ENCODE measurements around the gene C1orf185.
"Not testable (repeated sequence)": the region's sequence is repeated elsewhere in the genome, so short reads cannot be mapped to it uniquely, and the experiment has no call there.

C1orf185 gene

DNA sequence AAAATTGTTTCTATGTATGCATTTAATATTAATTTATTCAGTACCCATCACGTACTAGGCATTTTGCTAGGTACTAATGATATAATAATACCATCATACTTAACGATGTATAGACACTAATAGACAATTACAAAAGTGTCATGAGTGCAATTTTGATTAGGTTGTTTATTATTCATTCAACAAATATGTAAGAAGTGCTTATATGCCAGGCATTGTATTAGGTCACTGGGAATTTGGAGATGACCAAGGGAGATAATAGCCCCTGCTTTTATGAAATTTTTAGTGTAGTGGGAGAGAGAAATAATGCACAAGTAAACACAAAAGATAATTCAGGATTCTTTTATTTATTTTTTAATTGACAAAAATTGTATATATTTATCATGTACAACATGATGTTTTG lies 18.6 kb downstream of the C1orf185 start:
- ChIA-PET POLR2A (no interaction called here), CTCF (interaction anchor here (1.0 kb wide), 1 partner anchor 10 kb away, joined by 3 read pairs; no protein-coding TSS in a partner anchor)
- DNase-seq (ENCODE audit: extremely low spot score): no peak
- TF ChIP-seq, protein P1, sequence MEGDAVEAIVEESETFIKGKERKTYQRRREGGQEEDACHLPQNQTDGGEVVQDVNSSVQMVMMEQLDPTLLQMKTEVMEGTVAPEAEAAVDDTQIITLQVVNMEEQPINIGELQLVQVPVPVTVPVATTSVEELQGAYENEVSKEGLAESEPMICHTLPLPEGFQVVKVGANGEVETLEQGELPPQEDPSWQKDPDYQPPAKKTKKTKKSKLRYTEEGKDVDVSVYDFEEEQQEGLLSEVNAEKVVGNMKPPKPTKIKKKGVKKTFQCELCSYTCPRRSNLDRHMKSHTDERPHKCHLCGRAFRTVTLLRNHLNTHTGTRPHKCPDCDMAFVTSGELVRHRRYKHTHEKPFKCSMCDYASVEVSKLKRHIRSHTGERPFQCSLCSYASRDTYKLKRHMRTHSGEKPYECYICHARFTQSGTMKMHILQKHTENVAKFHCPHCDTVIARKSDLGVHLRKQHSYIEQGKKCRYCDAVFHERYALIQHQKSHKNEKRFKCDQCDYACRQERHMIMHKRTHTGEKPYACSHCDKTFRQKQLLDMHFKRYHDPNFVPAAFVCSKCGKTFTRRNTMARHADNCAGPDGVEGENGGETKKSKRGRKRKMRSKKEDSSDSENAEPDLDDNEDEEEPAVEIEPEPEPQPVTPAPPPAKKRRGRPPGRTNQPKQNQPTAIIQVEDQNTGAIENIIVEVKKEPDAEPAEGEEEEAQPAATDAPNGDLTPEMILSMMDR (IDR thresholded peaks at IDR 0.05; ENCODE audit: control extremely low read depth, extremely low read depth, low read depth, missing control alignments): no peak

DNA sequence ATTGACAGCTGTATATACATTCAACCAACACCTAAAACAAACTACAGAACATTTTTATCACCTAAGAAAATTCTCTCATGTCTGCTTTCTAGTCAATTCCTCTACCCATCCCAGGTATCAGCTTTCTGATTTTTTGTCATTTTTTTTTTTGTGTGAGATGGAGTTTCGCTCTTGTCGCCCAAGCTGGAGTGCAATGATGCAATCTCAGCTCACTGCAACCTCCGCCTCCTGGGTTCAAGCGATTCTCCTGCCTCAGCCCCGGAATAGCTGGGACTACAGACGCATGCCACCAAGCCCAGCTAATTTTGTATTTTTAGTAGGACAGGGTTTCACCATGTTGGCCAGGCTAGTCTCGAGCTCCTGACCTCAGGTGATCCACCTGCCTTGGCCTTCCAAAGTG lies 25.1 kb downstream of the C1orf185 start:
- CTCF ChIA-PET; DNase-seq (ENCODE audit: extremely low spot score); POLR2A ChIA-PET: not testable (repeated sequence)

DNA sequence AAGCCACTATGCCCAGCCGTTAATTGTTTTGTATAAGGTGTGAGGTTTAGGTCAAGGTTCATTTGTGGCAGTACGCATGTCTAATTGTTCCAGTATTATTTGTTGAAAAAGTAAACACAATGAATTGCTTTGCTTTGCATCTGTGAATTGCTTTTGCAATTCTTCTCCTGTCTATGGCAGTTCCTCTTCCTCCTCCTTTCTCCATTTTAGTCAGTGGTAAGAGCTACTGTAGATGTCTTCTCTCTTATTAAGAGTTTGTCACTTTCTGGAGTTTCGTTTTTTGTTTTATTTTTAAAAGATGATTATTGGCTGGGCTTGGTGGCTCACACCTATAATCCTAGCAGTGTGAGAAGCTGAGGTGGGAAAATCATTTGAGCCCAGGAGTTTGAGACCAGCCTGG lies 29.2 kb downstream of the C1orf185 start:
- DNase-seq (ENCODE audit: extremely low spot score): peak; percentile 22
- ChIA-PET CTCF (interaction anchor here (0.7 to 1.5 kb wide), 3 partner anchors 11 to 58 kb away, joined by 3 read pairs; no protein-coding TSS in a partner anchor), POLR2A (no interaction called here)
- TF ChIP-seq, protein P1 (IDR thresholded peaks at IDR 0.05; ENCODE audit: control extremely low read depth, extremely low read depth, low read depth, missing control alignments): no peak

DNA sequence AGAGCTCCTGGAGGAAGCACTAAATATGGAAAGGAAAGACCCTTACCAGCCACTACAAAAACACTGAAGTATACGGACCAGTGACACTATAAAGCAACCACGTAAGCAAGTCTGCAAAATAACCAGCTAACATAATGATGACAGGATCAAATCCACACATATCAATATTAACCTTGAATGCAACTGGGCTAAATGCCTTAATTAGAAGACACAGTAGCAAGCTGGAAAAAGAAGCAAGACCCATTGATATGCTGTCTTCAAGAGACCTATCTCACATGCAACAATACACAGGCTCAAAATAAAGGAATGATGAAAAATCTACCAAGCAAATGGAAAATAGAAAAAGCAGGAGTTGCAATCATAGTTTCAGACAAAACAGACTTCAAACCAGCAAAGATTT lies 31.0 kb downstream of the C1orf185 start:
- CTCF ChIA-PET: no interaction called here
- POLR2A ChIA-PET: no interaction called here
- no peak for DNase-seq (ENCODE audit: extremely low spot score)
- TF ChIP-seq, protein P1 (IDR thresholded peaks at IDR 0.05; ENCODE audit: control extremely low read depth, extremely low read depth, low read depth, missing control alignments): no peak

DNA sequence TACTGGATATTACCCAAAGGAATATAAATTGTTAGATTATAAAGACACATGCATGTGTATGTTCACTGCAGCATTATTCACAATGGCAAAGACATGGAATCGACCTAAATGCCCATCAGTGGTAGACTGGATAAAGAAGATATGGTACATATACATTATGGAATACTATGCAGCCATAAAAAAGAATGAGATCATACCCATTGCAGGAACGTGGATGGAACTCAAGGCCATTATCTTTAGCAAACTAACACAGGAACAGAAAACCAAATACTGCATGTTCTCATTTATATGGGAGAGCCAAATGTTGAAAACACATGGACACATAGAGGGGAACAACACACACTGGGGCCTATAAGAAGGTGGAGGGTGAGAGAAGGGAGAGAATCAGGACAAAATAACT lies 35.7 kb downstream of the C1orf185 start:
- DNase-seq (ENCODE audit: extremely low spot score); POLR2A ChIA-PET: not testable (repeated sequence)
- CTCF ChIA-PET: interaction anchor here (1.6 kb wide), 1 partner anchor 15 kb away, joined by 3 read pairs; no protein-coding TSS in a partner anchor

DNA sequence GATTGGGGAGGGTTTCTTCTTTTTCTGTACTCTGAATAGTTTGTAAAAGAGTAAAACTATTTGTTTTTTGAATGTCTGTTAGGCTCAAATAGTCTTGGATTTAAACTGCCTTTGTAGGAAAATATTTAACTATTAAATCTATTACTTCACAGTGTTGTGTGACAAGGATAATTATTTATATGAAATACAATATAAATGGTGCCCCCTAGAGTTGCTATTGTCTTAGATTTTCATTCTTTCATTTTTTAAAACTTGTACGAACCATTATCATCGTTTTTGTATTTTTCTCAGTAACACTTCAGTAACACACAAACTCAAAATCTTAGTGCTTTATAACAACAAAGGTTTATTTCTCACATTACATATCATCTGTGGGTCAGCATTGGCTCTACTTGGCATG lies 37.4 kb downstream of the C1orf185 start:
- no peak for DNase-seq (ENCODE audit: extremely low spot score)
- ChIA-PET CTCF (no interaction called here), POLR2A (no interaction called here)
- TF ChIP-seq, protein P1 (IDR thresholded peaks at IDR 0.05; ENCODE audit: control extremely low read depth, extremely low read depth, low read depth, missing control alignments): no peak

DNA sequence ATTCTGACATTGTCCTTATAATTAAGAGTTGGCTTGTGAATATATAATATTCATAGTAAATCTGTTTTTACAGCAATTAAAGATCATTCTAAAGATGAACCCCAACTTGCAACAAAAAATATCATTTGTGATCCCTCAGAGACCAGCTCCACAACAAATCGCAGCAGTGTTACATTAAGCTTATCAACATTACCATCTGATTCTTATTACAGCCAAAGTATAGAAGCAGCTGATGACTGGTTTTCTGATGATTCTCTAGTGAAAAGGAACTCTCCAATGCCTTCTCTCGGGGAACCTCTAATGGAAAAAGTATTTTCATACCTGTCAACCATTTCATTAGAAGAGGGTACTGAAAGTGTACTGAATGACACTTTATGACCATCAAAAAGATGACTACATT lies 45.4 kb downstream of the C1orf185 start:
- CTCF ChIA-PET: interaction anchor here (1.5 kb wide), 1 partner anchor 9 kb away, joined by 4 read pairs; no protein-coding TSS in a partner anchor

More for the DNA sequence above, 45.4 kb downstream of the C1orf185 start:
- POLR2A ChIA-PET: no interaction called here
- TF ChIP-seq, protein P1 (IDR thresholded peaks at IDR 0.05; ENCODE audit: control extremely low read depth, extremely low read depth, low read depth, missing control alignments): no peak
- DNase-seq (ENCODE audit: extremely low spot score): no peak
